OCI-LY7 (cell line): ENCODE data around the gene KIAA0232.

ENCODE experiments used
- CTCF ChIP-seq: fragments of 200-600 bp; sonication (generic); conservative IDR thresholded peaks from 2 replicates; pipeline ENCODE4 v1.5.1; 2014; ENCODE audit warnings: mild to moderate bottlenecking, antibody characterized with exemption, low read length, moderate library complexity, mixed read lengths
- EZH2phosphoT487 ChIP-seq: fragments of 200-600 bp; sonication (generic); IDR thresholded peaks from 2 replicates; pipeline ENCODE4 v1.6.1; 2018; ENCODE audit warnings: low read depth, borderline replicate concordance, mild to moderate bottlenecking, mixed run types, antibody characterized with exemption, low read length, moderate library complexity, mixed read lengths

- TF ChIP-seq CTCF (no peak), EZH2phosphoT487 (no peak)
These were observed 109.1 kb downstream of the KIAA0232 start for GRCh38 chr4:6891436-6892170.
